ENCODE results near the gene RTP1. TPM values are rescaled to one million over a fixed set of nuclear protein-coding genes. Genes with fewer than 3 reads are reported as not detected.

RTP1 gene, protein sequence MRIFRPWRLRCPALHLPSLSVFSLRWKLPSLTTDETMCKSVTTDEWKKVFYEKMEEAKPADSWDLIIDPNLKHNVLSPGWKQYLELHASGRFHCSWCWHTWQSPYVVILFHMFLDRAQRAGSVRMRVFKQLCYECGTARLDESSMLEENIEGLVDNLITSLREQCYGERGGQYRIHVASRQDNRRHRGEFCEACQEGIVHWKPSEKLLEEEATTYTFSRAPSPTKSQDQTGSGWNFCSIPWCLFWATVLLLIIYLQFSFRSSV
- not detected for total RNA-seq

DNA sequence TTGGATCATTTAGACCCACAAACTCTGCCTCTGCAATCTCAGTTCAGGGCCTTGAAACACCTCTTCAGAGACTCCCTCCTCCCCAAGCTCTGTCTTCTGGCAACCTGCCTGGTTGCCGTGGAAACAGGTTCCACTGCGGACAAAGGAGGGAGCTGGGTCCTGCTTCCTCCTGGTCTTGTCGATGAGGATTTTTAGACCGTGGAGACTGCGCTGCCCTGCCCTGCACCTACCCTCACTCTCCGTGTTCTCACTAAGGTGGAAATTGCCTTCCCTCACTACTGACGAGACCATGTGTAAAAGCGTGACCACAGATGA, at the start of gene RTP1:
Gene RTP1 (plus strand): TSS at position 152 of the 315 bp plus-strand sequence. CDS start 30 bp downstream, at position 182.
- 44% methylated on average over 8 of the region's 8 CpGs for WGBS
- TF ChIP-seq, protein P1, sequence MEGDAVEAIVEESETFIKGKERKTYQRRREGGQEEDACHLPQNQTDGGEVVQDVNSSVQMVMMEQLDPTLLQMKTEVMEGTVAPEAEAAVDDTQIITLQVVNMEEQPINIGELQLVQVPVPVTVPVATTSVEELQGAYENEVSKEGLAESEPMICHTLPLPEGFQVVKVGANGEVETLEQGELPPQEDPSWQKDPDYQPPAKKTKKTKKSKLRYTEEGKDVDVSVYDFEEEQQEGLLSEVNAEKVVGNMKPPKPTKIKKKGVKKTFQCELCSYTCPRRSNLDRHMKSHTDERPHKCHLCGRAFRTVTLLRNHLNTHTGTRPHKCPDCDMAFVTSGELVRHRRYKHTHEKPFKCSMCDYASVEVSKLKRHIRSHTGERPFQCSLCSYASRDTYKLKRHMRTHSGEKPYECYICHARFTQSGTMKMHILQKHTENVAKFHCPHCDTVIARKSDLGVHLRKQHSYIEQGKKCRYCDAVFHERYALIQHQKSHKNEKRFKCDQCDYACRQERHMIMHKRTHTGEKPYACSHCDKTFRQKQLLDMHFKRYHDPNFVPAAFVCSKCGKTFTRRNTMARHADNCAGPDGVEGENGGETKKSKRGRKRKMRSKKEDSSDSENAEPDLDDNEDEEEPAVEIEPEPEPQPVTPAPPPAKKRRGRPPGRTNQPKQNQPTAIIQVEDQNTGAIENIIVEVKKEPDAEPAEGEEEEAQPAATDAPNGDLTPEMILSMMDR (IDR thresholded peaks at IDR 0.05) = no peak
- TF ChIP-seq POLR2A (IDR thresholded peaks at IDR 0.05) = no peak
- TF ChIP-seq POLR2AphosphoS5 (IDR thresholded peaks at IDR 0.05) = no peak
- intact Hi-C loops (cut with DNase I) = no loop called here
- no peaks in the 10 kb centered on the region for H3K36me3 ChIP-seq
- no peaks in the 10 kb centered on the region for H3K27me3 ChIP-seq (replicated peaks; ENCODE audit: insufficient read depth)
- no peaks in the 10 kb centered on the region for H3K9me3 ChIP-seq
- no peak for DNase-seq (ENCODE audit: low spot score)
- H3K4me3 ChIP-seq = no peak within 1 kb of the TSS
- no peak within 1 kb of the TSS for H3K27ac ChIP-seq
- no peaks in the 10 kb centered on the region for H3K4me1 ChIP-seq (replicated peaks)

DNA sequence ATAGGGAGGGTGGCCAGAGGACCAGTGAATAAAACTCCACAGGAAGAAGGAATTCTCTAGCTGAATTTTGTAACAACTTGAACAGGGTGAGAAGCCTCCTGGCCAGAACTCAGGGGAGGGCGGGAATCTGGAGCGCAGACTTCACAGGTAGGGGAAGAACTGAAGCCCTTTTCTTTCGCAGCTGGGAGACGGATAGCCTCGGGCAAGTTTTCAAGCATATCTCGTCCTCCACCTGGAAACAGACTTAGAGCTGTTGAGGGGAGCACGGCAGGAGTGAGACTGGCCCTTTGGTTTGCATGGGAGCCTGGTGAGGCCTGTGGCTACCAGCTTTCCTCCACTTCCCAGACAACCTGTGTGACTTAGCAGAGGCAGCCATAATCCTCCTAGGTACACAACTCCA, 47.1 kb upstream of the RTP1 start:
- no peaks in the 10 kb centered on the region for H3K36me3 ChIP-seq
- TF ChIP-seq POLR2A (IDR thresholded peaks at IDR 0.05) (no peak), POLR2AphosphoS5 (IDR thresholded peaks at IDR 0.05) (no peak)
- TF ChIP-seq, protein P1 (IDR thresholded peaks at IDR 0.05) = no peak
- DNase-seq (ENCODE audit: low spot score) = no peak
- H3K27me3 ChIP-seq (replicated peaks; ENCODE audit: insufficient read depth) = no peaks in the 10 kb centered on the region
- no peak overlapping the region for H3K4me3 ChIP-seq
- no peaks in the 10 kb centered on the region for H3K9me3 ChIP-seq
- no peaks in the 10 kb centered on the region for H3K4me1 ChIP-seq (replicated peaks)
- 53% methylated on average over 7 of the region's 7 CpGs for WGBS
- no peak overlapping the region for H3K27ac ChIP-seq
- intact Hi-C loops (cut with DNase I) = no loop called here

DNA sequence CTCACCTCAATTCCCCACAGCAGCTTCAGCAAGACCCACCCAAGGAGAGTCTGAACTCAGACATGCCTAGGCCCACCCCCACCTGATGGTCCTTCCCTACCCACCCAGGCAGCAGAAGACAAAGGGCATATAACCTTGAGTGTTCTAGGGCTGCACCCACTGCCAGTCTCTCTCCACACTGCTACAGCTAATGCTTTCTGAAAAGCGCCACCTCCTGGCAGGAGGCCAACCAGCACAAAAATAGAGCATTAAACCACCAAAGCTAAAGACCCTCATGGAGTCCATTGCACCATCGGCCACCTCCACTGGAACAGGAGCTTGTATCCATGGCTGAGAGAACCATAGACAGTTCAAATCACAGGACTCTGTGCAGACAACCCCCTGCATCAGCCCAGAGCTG, 46.7 kb upstream of the RTP1 start:
- DNase-seq (ENCODE audit: low spot score) = no peak
- no peaks in the 10 kb centered on the region for H3K27me3 ChIP-seq (replicated peaks; ENCODE audit: insufficient read depth)
- TF ChIP-seq POLR2AphosphoS5 (IDR thresholded peaks at IDR 0.05) (no peak), POLR2A (IDR thresholded peaks at IDR 0.05) (no peak)
- TF ChIP-seq, protein P1 (IDR thresholded peaks at IDR 0.05) = no peak
- H3K9me3 ChIP-seq = no peaks in the 10 kb centered on the region
- H3K27ac ChIP-seq = no peak overlapping the region
- WGBS = 87% methylated on average over 2 of the region's 2 CpGs
- intact Hi-C loops (cut with DNase I) = no loop called here
- no peak overlapping the region for H3K4me3 ChIP-seq
- H3K4me1 ChIP-seq (replicated peaks) = no peaks in the 10 kb centered on the region
- no peaks in the 10 kb centered on the region for H3K36me3 ChIP-seq

DNA sequence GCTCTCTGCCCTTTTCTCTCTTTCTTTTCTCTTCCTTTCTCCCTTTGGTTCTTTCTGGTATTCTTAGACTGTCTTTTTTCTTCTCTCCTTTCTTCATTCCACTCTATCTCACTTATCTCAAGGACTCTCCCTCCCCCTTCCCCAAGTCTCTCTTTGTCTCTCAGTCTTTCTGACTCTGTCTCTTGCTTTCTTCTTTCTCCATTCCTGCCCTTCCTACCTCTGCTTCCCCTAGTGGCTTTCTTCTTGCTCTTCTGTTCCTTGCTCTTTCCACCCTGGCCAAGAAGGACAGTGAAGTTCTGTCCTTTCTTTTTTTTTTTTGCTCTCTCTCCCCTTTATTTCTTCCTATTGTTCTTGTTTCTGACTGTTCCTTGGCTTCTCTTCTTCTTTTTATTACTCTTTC, 35.7 kb upstream of the RTP1 start:
- H3K4me1 ChIP-seq (replicated peaks) = no peaks in the 10 kb centered on the region
- no peak for TF ChIP-seq POLR2AphosphoS5 (IDR thresholded peaks at IDR 0.05)
- TF ChIP-seq, protein P1 (IDR thresholded peaks at IDR 0.05) = no peak
- no peak for TF ChIP-seq POLR2A (IDR thresholded peaks at IDR 0.05)
- no peak for DNase-seq (ENCODE audit: low spot score)
- no peaks in the 10 kb centered on the region for H3K27me3 ChIP-seq (replicated peaks; ENCODE audit: insufficient read depth)
- intact Hi-C loops (cut with DNase I) = loop anchor here (5.0 to 10.0 kb wide), 2 partner anchors 309 to 547 kb away; partner anchors contain the start of gene AHSG
- H3K4me3 ChIP-seq = no peak overlapping the region
- H3K9me3 ChIP-seq = no peaks in the 10 kb centered on the region
- H3K27ac ChIP-seq = no peak overlapping the region
- no peaks in the 10 kb centered on the region for H3K36me3 ChIP-seq

DNA sequence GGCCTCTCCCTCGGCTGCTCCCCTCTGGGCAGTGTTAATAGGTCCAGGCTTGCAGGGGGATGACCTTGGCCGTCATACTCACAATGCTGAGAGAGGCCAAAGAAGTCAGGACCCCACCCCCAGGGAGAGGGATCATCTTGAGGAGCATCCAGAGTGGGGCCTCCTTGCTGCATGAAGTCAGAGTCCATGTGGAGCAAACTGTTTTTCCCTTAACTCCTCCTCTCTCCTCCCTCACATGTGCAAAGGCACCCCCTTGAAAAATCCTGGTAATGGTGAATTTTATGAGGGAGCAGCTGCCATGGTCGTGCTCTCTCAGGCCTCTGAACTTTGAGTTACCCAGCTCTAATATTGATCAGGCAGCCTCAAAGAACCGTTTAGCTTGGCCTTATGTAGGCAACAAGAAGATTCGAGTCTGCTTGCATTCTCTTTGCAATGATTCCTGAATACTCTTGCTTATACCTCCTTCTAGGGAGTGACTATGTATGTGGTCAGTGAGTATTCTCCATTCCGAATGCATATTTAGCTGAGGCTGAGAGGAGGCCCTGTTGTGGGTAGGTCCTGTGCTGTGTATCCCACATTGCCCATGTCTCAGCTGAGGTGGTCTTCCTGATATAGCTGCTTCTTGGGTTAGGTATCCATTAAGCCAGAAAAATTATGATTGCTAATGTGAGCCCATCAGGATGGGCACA, 34.9 kb upstream of the RTP1 start:
- Histone ChIP-seq H3K4me1 (replicated peaks) (no peaks in the 10 kb centered on the region), H3K36me3 (no peaks in the 10 kb centered on the region), H3K27me3 (replicated peaks; ENCODE audit: insufficient read depth) (no peaks in the 10 kb centered on the region), H3K9me3 (no peaks in the 10 kb centered on the region), H3K27ac (no peak overlapping the region), H3K4me3 (no peak overlapping the region)
- 73% methylated on average over 6 of the region's 6 CpGs for WGBS
- no peak for TF ChIP-seq POLR2AphosphoS5 (IDR thresholded peaks at IDR 0.05)
- TF ChIP-seq POLR2A (IDR thresholded peaks at IDR 0.05) = no peak
- TF ChIP-seq, protein P1 (IDR thresholded peaks at IDR 0.05) = no peak
- intact Hi-C loops (cut with DNase I) = loop anchor here (5.0 to 10.0 kb wide), 2 partner anchors 310 to 548 kb away; partner anchors contain the start of gene AHSG
- DNase-seq (ENCODE audit: low spot score) = no peak

Data from prostate gland (tissue), 2 donors.